ENCODE data around the gene GRN.

- TF ChIP-seq, protein P1, sequence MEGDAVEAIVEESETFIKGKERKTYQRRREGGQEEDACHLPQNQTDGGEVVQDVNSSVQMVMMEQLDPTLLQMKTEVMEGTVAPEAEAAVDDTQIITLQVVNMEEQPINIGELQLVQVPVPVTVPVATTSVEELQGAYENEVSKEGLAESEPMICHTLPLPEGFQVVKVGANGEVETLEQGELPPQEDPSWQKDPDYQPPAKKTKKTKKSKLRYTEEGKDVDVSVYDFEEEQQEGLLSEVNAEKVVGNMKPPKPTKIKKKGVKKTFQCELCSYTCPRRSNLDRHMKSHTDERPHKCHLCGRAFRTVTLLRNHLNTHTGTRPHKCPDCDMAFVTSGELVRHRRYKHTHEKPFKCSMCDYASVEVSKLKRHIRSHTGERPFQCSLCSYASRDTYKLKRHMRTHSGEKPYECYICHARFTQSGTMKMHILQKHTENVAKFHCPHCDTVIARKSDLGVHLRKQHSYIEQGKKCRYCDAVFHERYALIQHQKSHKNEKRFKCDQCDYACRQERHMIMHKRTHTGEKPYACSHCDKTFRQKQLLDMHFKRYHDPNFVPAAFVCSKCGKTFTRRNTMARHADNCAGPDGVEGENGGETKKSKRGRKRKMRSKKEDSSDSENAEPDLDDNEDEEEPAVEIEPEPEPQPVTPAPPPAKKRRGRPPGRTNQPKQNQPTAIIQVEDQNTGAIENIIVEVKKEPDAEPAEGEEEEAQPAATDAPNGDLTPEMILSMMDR (IDR thresholded peaks at IDR 0.05), result no peak
- TF ChIP-seq POLR2AphosphoS5 (IDR thresholded peaks at IDR 0.05) (no peak), EP300 (IDR thresholded peaks at IDR 0.05; ENCODE audit: low read depth) (no peak)
These were observed 6.4 kb downstream of the GRN start for GRCh38 chr17:44351464-44351863.
